Thyroid gland (tissue), 4 donors: ENCODE results near the gene KDSR. TPM values are rescaled to one million over a fixed set of nuclear protein-coding genes. Genes with fewer than 3 reads are reported as not detected.

Experiments
- DNase-seq, 2 donors: peaks; one replicate each; pipeline ENCODE4 v3.0.0-alpha.2; 2019
- H3K27ac ChIP-seq, 3 donors: fragments of 200-600 bp; sonication (generic); 1 replicate in 2 of 3; 2 replicates in 1 of 3; pipeline ENCODE4 v1.5.1; 2016 to 2019; ENCODE audit warnings: mild to moderate bottlenecking in 1 of 3, moderate library complexity in 1 of 3
- H3K27me3 ChIP-seq: fragments of 200-600 bp; sonication (generic); one replicate; pipeline ENCODE4 v1.5.1; 2019
- H3K36me3 ChIP-seq, 2 donors: fragments of 200-600 bp; sonication (generic); one replicate each; pipeline ENCODE4 v1.5.1; 2016 to 2019
- H3K4me1 ChIP-seq, 2 donors: fragments of 200-600 bp; sonication (generic); one replicate each; pipeline ENCODE4 v1.5.1; 2017 to 2019
- H3K4me3 ChIP-seq, 3 donors: fragments of 200-600 bp; sonication (generic); replicated peaks in 1 of 3; 1 replicate in 2 of 3; 2 replicates in 1 of 3; pipeline ENCODE4 v1.5.1; 2016; ENCODE audit warnings: mild to moderate bottlenecking in 1 of 3
- H3K9me3 ChIP-seq: fragments of 200-600 bp; sonication (generic); one replicate; pipeline ENCODE4 v1.5.1; 2017
- CTCF ChIP-seq, 6 experiments: fragments of 200-600 bp in 3 of 6; fragments of 450-650 bp in 3 of 6; sonication (generic) in 3 of 6; IDR thresholded peaks; one replicate each; pipeline ENCODE4 v1.5.1; 2016 to 2019; ENCODE audit warnings: antibody characterized with exemption in 6 of 6, mild to moderate bottlenecking in 2 of 6, inconsistent platforms in 1 of 6, moderate library complexity in 1 of 6
- POLR2A ChIP-seq, 2 donors: fragments of 450-650 bp; IDR thresholded peaks; one replicate each; pipeline ENCODE4 v1.6.1; 2017; ENCODE audit warnings: antibody characterized with exemption in 2 of 2, mild to moderate bottlenecking in 2 of 2, moderate library complexity in 1 of 2
- WGBS, 2 donors: methylation state at CpG; one replicate each; pipeline ENCODE4 v1.1.5; 2017; 5-methylcytosine and 5-hydroxymethylcytosine counted together
- intact Hi-C: fragments of 100-400 bp; cut with DNase I; formaldehyde crosslinking; loops from one replicate; pipeline ENCODE4 v1.15.1; 2023
- total RNA-seq, 4 donors: library from RNA; depleted of rRNA; stranded (reverse); fragments of >200 nt; gene quantifications; one replicate each; pipeline ENCODE4 v1.2.3, GENCODE V29; 2016

KDSR gene
- total RNA-seq, 4 donors from 2014 or later = 30.7 to 85.7 (median 46.8) TPM

- intact Hi-C loops = loop anchor here (5.0 kb wide), 1 partner anchor 306 kb away; no protein-coding TSS in a partner anchor
- peaks cover 6 to 11% of the 10 kb centered on the region in 2 donors for H3K4me1 ChIP-seq
- no peak overlapping the region for H3K4me3 ChIP-seq
- TF ChIP-seq CTCF (IDR thresholded peaks at IDR 0.05) (peak; percentile 51 to 92 (median 72)), POLR2A (IDR thresholded peaks at IDR 0.05) (no peak)
- H3K36me3 ChIP-seq = no peaks in the 10 kb centered on the region
- no peaks in the 10 kb centered on the region for H3K27me3 ChIP-seq
- H3K9me3 ChIP-seq = no peaks in the 10 kb centered on the region
- 25 to 26% methylated on average over 8 of the region's 8 CpGs for WGBS, 2 donors
- peak; percentile 62 to 72 for DNase-seq
- H3K27ac ChIP-seq = peak overlapping the region; percentile 20 to 63 (median 32)
Observed at GRCh38 chr18:63322908-63323634, 43.9 kb downstream of the KDSR start.

- intact Hi-C loops = loop anchor here (5.0 kb wide), 1 partner anchor 305 kb away; no protein-coding TSS in a partner anchor
- peak overlapping the region; percentile 20 to 63 (median 32) for H3K27ac ChIP-seq
- peaks cover 6 to 11% of the 10 kb centered on the region in 2 donors for H3K4me1 ChIP-seq
- 90 to 91% methylated on average over 4 of the region's 4 CpGs for WGBS, 2 donors
- no peaks in the 10 kb centered on the region for H3K36me3 ChIP-seq
- H3K4me3 ChIP-seq = no peak overlapping the region
- DNase-seq = no peak
- H3K9me3 ChIP-seq = no peaks in the 10 kb centered on the region
- no peak for TF ChIP-seq POLR2A (IDR thresholded peaks at IDR 0.05)
- TF ChIP-seq CTCF (IDR thresholded peaks at IDR 0.05) = no peak
- no peaks in the 10 kb centered on the region for H3K27me3 ChIP-seq
Observed at GRCh38 chr18:63322206-63322605, 44.8 kb downstream of the KDSR start.

GRCh38 chr18:63321291-63321690, 45.7 kb downstream of the KDSR start:
- Histone ChIP-seq H3K27ac (peak overlapping the region in 2 of 3 donors; percentile 74 to 76), H3K4me3 (no peak overlapping the region), H3K4me1 (peaks cover 6 to 16% of the 10 kb centered on the region in 2 donors), H3K9me3 (no peaks in the 10 kb centered on the region), H3K36me3 (no peaks in the 10 kb centered on the region), H3K27me3 (no peaks in the 10 kb centered on the region)
- TF ChIP-seq POLR2A (IDR thresholded peaks at IDR 0.05) (no peak), CTCF (IDR thresholded peaks at IDR 0.05) (no peak)
- DNase-seq = no peak
- 77 to 80% methylated on average over 9 of the region's 9 CpGs for WGBS, 2 donors
- intact Hi-C loops = loop anchor here (5.0 kb wide), 1 partner anchor 304 kb away; no protein-coding TSS in a partner anchor

- H3K9me3 ChIP-seq = no peaks in the 10 kb centered on the region
- H3K4me3 ChIP-seq = peak overlapping the region in 2 of 3 donors; percentile 21 to 81
- intact Hi-C loops = loop anchor here (5.0 kb wide), 1 partner anchor 304 kb away; no protein-coding TSS in a partner anchor
- H3K27me3 ChIP-seq = no peaks in the 10 kb centered on the region
- no peaks in the 10 kb centered on the region for H3K36me3 ChIP-seq
- peak; percentile 64 to 65 for DNase-seq
- WGBS, 2 donors = 21 to 37% methylated on average over 4 to 6 of the region's 16 CpGs
- peak overlapping the region in 2 of 3 donors; percentile 74 to 76 for H3K27ac ChIP-seq
- TF ChIP-seq CTCF (IDR thresholded peaks at IDR 0.05) (no peak), POLR2A (IDR thresholded peaks at IDR 0.05) (no peak)
- peaks cover 6 to 18% of the 10 kb centered on the region in 2 donors for H3K4me1 ChIP-seq
Observed at GRCh38 chr18:63320975-63321265, 46.1 kb downstream of the KDSR start.
